Measurements from ENCODE around the gene FAS.
"Not testable (repeated sequence)": the region's sequence is repeated elsewhere in the genome, so short reads cannot be mapped to it uniquely, and the experiment has no call there.

Gene FAS

GRCh38 chr10:88995156-88995876 lies 4.7 kb downstream of the FAS start:
- no peak for DNase-seq

DNA sequence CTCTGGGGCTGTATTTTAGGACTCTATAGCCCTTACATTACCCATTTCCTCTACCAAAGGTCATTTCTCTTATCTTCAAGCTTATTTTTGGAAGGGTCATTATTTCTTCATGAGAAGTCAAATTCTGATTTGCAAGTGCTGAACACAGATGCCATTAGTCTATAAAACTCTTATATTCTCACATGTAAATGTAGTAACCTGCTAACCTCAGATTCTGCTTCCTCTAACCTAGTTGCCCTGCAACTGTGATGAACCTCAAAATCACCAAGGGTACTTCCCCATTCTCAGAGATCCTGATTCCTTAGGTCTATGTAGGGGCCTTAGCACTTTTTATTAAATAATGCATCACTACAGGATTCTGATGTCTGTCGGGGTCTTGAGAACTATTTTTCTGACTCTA lies 6.3 kb downstream of the FAS start:
- DNase-seq = no peak

GRCh38 chr10:88999625-89000024 lies 9.0 kb downstream of the FAS start:
- no peak for DNase-seq

- no peak for DNase-seq
These were observed 10.6 kb downstream of the FAS start for GRCh38 chr10:89001024-89001728.

- no peak for DNase-seq
These were observed 11.1 kb downstream of the FAS start for GRCh38 chr10:89001729-89002072.

DNA sequence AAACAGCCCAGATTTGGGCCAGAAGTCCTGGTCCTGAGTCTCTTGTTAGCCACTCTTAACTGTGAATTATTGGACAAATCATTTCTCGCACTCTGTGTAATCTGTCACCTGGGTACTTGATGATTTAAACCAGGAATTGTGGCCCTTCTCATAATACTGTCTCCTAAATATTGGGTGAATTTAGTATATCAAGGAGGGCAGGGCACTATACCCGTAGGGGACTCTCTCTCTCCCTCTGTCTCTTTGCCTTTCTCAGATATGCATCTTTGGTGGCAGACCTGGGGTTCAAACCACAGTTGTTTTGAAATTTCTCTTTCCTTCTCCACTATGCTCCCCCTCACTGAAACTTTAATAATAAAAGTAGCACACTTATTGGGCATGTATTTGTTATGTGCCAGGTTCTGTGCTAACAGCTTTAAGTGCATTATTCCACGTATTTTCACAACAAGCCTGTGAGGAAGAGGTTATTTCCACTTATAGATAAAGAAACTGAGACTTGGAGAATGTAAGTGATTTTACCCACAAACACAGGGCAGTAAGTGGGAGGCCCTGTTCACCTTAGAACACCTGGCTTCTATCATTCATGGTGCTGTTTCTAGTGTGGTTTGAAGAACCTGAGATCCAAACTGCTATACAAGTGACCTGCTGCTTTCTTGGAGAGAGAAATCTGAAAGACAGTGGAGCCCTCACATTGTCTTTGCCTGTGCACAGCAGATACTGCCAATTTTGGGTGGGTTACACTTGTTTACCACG lies 11.8 kb downstream of the FAS start:
- DNase-seq = no peak

GRCh38 chr10:89003344-89003743 lies 12.7 kb downstream of the FAS start:
- DNase-seq = peak in 1 of 2 experiments; percentile 10

DNA sequence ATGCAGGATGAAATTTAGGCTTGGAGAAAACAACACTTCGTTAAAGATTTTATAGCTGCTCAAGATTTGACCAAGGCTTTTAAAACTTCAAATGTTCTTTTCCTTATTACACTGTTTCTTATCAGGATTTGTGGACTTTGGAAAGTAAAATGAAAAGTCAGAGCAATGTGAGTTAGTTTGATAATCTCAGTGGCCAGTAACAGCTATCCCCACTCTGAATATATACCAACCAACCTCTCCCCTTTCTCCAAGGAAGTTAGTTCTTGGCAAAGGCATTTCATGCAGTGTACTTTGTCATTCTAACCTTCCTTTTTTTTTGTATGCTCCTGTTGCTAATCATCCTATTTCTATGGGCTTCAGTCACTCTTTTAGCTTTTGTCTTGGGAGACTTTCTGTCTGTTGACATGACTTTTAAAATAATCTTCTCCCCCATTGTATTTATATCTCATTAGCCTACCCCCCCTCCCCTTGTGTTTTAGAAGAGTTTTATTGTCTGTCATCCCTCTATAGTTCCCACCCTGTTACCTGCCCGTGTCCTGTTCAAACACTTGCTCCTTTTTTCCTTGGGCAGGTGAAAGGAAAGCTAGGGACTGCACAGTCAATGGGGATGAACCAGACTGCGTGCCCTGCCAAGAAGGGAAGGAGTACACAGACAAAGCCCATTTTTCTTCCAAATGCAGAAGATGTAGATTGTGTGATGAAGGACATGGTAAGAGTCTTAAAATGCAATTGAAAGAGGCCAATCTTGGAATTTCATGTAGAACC lies 16.7 kb downstream of the FAS start:
- DNase-seq = no peak

DNA sequence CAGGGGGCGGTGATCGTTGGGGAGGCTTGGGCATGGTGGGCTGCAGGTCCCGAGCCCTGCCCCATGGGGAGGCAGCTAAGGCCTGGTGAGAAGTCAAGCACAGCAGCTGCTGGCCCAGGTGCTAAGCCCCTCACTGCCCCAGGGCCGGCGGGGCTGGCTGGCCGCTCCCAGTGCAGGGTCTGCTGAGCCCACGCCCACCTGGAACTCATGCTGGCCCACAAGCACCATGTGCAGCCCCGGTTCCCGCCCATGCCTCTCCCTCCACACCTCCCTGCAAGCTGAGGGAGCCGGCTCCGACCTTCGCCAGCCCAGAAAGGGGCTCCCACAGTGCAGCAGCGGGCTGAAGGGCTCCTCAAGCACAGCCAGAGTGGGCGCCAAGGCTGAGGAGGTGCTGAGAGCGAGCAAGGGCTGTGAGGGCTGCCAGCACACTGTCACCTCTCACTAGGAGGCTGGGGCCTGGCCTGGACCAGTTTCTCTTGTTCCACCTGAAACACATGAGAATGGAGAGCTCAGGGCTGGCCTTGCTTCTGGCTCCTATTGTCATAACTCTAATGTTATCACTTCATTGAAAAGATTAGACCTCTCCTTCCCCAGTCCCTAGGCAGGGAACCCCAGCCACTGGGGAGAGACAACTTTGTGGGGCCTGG lies 28.2 kb downstream of the FAS start:
- not testable (repeated sequence) for DNase-seq

DNA sequence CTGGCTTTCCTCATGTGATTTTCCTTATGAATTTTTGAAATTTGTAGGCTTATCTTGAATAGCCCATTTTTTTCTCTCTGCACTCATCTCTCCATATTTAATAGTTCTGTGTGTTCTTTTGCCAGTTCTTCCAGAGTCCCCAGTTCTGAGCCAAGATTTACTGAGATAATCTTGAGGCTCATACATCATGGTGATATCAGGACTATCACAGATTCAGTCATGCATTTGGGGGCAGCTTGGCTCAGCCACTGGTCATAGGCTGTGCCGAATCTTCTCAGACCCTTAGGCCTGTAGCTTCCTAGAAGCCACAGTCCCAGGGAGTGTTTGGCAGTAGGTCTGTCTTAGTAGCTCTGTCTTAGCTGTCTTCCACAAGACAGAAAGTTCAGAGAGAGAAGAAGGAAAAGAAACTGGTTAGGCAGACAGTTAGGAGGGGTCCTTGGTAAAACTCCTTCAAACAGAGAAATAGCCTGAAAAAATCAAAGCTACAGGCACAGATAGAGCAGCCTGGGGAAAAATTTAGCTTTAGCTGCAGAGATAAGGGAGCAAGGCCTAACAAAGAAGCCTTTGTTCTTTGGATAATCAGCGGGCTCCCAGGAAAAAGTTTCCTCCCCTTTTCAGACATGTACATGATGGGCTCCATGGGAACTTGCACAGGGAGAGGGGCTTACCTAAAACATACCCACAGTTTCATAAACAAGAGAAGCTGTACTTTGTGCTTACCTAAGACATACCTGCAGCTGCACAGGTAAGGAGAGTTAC lies 29.1 kb downstream of the FAS start:
- no peak for DNase-seq

DNA sequence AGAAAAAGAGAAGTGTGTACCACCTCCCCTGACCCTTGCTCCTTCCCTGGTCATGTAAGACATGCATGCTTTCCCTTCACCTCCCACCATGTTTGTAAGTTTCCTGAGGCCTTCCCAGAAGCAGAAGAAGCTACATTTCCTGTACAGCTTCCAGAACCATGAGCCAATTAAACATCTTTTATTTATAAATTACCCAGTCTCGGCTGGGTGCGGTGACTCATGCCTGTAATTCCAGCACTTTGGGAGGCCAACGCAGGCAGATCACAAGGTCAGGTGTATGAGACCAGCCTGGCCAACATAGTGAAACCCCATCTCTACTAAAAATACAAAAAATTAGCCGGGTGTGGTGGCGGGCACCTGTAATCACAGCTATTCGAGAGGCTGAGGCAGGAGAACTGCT lies 30.9 kb downstream of the FAS start:
- DNase-seq = not testable (repeated sequence)

DNA sequence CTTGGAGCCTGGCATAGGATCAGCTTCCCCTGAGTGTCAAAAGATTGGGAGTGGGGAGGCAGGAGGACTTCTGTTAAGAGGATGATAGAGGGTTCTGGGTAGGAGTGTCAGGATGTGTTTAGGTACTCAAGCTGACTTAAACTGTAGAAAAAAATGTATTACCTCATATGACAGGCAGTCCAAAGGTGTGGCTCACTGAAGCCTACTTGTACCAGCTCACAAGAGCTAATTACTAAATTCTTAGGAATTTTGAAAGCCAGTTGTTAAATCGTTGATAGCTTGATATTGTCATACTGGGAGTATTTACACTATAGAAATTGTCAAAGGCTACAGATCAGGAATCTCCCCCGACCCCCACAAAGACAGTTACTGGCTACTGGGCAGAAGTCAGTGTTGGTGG lies 32.1 kb downstream of the FAS start:
- no peak for DNase-seq

DNA sequence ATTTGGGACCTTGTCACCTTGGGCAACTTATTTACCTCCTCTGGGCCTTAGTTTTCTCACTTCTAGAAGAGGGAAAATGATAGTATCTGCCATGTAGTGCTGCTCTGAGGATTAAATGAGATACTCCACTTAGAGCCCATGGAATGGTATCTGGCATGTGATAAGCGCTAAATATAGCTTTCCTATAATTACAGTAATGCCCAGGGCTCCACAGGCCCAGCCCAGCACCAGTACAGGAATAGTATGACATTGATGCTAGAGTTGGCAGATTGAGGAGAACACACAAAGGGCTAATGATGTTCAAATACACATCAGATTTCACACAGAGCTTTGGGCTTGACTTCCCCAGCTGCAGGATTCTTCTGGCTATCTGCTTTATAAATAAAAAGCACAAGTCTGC lies 34.9 kb downstream of the FAS start:
- DNase-seq = no peak

DNA sequence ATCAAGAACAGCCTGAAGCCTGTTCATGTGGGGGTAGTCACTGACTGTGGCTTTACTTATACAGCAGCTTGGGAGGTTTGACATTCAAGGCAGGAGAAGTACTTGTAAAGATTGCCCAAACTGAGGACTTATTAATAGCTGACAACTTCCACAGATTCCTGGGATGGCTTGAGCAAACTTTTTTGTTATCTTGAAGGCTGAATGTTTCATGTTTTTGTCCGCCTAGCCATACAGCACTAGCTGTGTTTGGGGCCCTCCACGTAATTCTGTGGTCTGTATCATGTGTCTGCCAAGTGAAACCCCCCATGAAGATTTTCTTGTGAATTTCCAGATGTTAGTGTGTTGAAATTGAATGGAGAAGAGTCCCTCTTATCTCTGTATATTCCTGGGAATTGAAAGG lies 38.6 kb downstream of the FAS start:
- no peak for DNase-seq

GRCh38 chr10:89029785-89030437 lies 39.3 kb downstream of the FAS start:
- DNase-seq = peak; percentile 20 to 69

GRCh38 chr10:89030791-89031190 lies 40.2 kb downstream of the FAS start:
- no peak for DNase-seq

GRCh38 chr10:89032141-89032891 lies 41.7 kb downstream of the FAS start:
- DNase-seq = peak in 1 of 2 experiments; percentile 35

DNA sequence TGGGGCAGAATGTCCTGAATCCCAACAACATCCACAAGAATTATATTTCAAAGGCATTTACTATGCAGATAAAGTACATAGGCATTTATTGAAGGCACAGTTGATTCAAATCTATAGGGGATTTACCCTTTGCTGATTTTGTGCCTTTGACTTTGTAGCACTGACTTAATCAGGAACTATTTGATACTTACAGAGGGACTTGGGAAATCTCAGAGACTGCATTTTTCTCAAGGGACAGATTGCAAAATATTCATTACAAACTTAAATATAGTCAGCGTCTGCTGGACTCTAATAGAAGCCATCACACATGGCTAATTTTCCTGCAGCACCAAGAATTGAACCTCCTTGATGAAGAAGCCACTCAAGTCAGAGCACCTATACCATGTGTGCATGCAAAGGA lies 44.9 kb downstream of the FAS start:
- DNase-seq = no peak

DNA sequence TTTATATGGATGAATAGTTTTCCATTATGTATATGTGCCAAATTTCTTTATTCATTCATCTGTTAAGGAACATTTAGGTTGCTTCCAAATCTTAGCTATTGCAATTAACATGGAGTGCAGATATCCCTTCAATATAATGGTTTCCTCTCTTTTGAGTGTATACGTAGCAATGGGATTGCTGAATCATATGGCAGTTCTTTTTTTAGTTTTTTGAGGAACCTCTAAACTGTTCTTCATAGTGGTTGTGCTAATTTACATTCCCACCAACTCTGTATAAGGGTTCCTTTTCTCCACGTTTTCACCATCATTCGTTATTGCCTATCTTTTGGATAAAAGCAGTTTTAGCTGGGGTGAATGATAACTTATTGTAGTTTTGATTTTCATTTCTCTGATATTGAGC lies 46.5 kb downstream of the FAS start:
- DNase-seq = no peak

- DNase-seq = no peak
These were observed 52.0 kb downstream of the FAS start for GRCh38 chr10:89042562-89042961.

DNA sequence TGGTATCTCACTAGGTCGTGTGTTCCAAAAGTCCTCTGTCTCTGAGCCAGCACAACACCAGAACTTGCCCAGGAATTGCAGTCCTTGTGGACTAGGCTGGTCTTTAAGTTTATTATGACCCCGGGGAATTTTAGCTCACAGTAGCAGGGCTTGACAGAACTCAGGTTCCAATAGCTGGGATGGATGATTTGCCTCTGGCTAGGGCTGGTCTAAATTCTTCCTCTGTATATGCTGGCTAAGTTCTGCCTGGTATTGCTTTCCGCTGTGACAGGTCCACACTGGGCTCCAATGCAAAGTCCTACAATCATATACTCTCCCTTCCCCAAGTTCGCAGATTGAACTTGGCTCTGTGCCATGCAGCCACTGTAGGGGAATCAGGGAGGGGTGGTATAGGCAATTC lies 52.5 kb downstream of the FAS start:
- DNase-seq = no peak

Data from NCI-H526 (cell line).